COLO668 (cell line): ENCODE data around the gene TUBGCP5.

Experiments
- DNase-seq: peaks from one replicate; lab custom pipeline; 2025; ENCODE audit not compliant: unreplicated experiment; lab: John Stamatoyannopoulos, UW

Gene TUBGCP5

GRCh38 chr15:22979238-22980188, 59.9 kb downstream of the TUBGCP5 start:
- DNase-seq = peak; percentile 70

GRCh38 chr15:22978691-22979237, 60.6 kb downstream of the TUBGCP5 start:
- peak; percentile 70 for DNase-seq

GRCh38 chr15:22974745-22975144, 64.6 kb downstream of the TUBGCP5 start:
- DNase-seq = no peak

- DNase-seq = no peak
These were observed 65.4 kb downstream of the TUBGCP5 start for GRCh38 chr15:22973987-22974386.

- DNase-seq = no peak
These were observed 66.1 kb downstream of the TUBGCP5 start for GRCh38 chr15:22973286-22973685.

GRCh38 chr15:22969489-22969888, 69.9 kb downstream of the TUBGCP5 start:
- no peak for DNase-seq

GRCh38 chr15:22968366-22968765, 71.0 kb downstream of the TUBGCP5 start:
- DNase-seq = no peak

GRCh38 chr15:22967084-22967770, 72.1 kb downstream of the TUBGCP5 start:
- no peak for DNase-seq

- no peak for DNase-seq
These were observed 72.9 kb downstream of the TUBGCP5 start for GRCh38 chr15:22966321-22967083.

GRCh38 chr15:22963641-22964040, 75.7 kb downstream of the TUBGCP5 start:
- DNase-seq = no peak

GRCh38 chr15:22962611-22963010, 76.8 kb downstream of the TUBGCP5 start:
- no peak for DNase-seq

GRCh38 chr15:22961762-22962161, 77.6 kb downstream of the TUBGCP5 start:
- DNase-seq = no peak

- DNase-seq = no peak
These were observed 78.8 kb downstream of the TUBGCP5 start for GRCh38 chr15:22960556-22960955.

GRCh38 chr15:22960126-22960525, 79.2 kb downstream of the TUBGCP5 start:
- no peak for DNase-seq

- no peak for DNase-seq
These were observed 79.9 kb downstream of the TUBGCP5 start for GRCh38 chr15:22959321-22960101.

- DNase-seq = no peak
These were observed 80.7 kb downstream of the TUBGCP5 start for GRCh38 chr15:22958487-22959280.

- DNase-seq = no peak
These were observed 82.5 kb downstream of the TUBGCP5 start for GRCh38 chr15:22956978-22957260.

GRCh38 chr15:22956257-22956977, 83.0 kb downstream of the TUBGCP5 start:
- no peak for DNase-seq

GRCh38 chr15:22955544-22956119, 83.7 kb downstream of the TUBGCP5 start:
- DNase-seq = no peak
